ENCODE results near the gene MPP3.

DNA sequence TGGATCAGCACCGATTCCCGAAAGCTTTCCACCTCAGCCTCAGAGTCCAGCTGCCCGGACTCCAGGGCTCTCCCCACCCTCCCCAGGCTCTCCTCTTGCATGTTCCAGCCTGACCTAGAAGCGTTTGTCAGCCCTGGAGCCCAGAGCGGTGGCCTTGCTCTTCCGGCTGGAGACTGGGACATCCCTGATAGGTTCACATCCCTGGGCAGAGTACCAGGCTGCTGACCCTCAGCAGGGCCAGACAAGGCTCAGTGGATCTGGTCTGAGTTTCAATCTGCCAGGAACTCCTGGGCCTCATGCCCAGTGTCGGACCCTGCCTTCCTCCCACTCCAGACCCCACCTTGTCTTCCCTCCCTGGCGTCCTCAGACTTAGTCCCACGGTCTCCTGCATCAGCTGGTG, 29.0 kb upstream of the MPP3 start:
- TF ChIP-seq SP1 (IDR thresholded peaks at IDR 0.05; ENCODE audit: low read depth) (no peak), SIN3A (IDR thresholded peaks at IDR 0.05; ENCODE audit: low read depth) (no peak), CTCF (IDR thresholded peaks at IDR 0.05 in 2 of 3, conservative IDR thresholded peaks at IDR 0.05 in 1 of 3; ENCODE audit: borderline replicate concordance in 1 of 3, insufficient read depth in 1 of 3, low read depth in 2 of 3, low read length in 2 of 3) (no peak)
